Measurements from ENCODE around the gene HSD17B10. TPM values are rescaled to one million over a fixed set of nuclear protein-coding genes. Genes with fewer than 3 reads are reported as not detected.

HSD17B10 gene
- total RNA-seq, 1 donor from 2014 or later: 46.7 TPM

- intact Hi-C loops (cut with DNase I): no loop called here
- no peak overlapping the region for H3K4me3 ChIP-seq
- no peaks in the 10 kb centered on the region for H3K4me1 ChIP-seq
- no peak overlapping the region for H3K27ac ChIP-seq
- TF ChIP-seq CTCF (IDR thresholded peaks at IDR 0.05): no peak
- H3K36me3 ChIP-seq: no peaks in the 10 kb centered on the region
- ATAC-seq (no peak), DNase-seq (no peak)
- H3K9me3 ChIP-seq: no peaks in the 10 kb centered on the region
- no peaks in the 10 kb centered on the region for H3K27me3 ChIP-seq
Measured at GRCh38 chrX:53452812-53453211, 18.6 kb upstream of the HSD17B10 start.

- no peak for DNase-seq
- Histone ChIP-seq H3K36me3 (no peaks in the 10 kb centered on the region), H3K4me3 (no peak overlapping the region), H3K27ac (no peak overlapping the region), H3K9me3 (no peaks in the 10 kb centered on the region), H3K27me3 (no peaks in the 10 kb centered on the region), H3K4me1 (no peaks in the 10 kb centered on the region)
- intact Hi-C loops (cut with DNase I): no loop called here
- TF ChIP-seq CTCF (IDR thresholded peaks at IDR 0.05): no peak
- ATAC-seq: no peak
Measured at GRCh38 chrX:53449632-53450031, 15.5 kb upstream of the HSD17B10 start.

GRCh38 chrX:53447441-53447840, 13.3 kb upstream of the HSD17B10 start:
- DNase-seq (no peak), ATAC-seq (no peak)
- no peaks in the 10 kb centered on the region for H3K9me3 ChIP-seq
- H3K27me3 ChIP-seq: no peaks in the 10 kb centered on the region
- H3K4me3 ChIP-seq: no peak overlapping the region
- H3K4me1 ChIP-seq: no peaks in the 10 kb centered on the region
- no peak overlapping the region for H3K27ac ChIP-seq
- TF ChIP-seq CTCF (IDR thresholded peaks at IDR 0.05): no peak
- H3K36me3 ChIP-seq: no peaks in the 10 kb centered on the region
- intact Hi-C loops (cut with DNase I): no loop called here

- no peak overlapping the region for H3K27ac ChIP-seq
- intact Hi-C loops (cut with DNase I): no loop called here
- TF ChIP-seq CTCF (IDR thresholded peaks at IDR 0.05): peak; percentile 53
- no peaks in the 10 kb centered on the region for H3K9me3 ChIP-seq
- H3K27me3 ChIP-seq: no peaks in the 10 kb centered on the region
- H3K4me3 ChIP-seq: no peak overlapping the region
- peak; percentile 55 for DNase-seq
- ATAC-seq: peak; percentile 65
- H3K36me3 ChIP-seq: no peaks in the 10 kb centered on the region
- H3K4me1 ChIP-seq: no peaks in the 10 kb centered on the region
Measured at GRCh38 chrX:53445977-53446376, 11.8 kb upstream of the HSD17B10 start.

- Histone ChIP-seq H3K9me3 (no peaks in the 10 kb centered on the region), H3K36me3 (no peaks in the 10 kb centered on the region), H3K4me3 (no peak overlapping the region), H3K4me1 (no peaks in the 10 kb centered on the region), H3K27me3 (no peaks in the 10 kb centered on the region), H3K27ac (no peak overlapping the region)
- intact Hi-C loops (cut with DNase I): no loop called here
- ATAC-seq: peak; percentile 5
- DNase-seq: no peak
- no peak for TF ChIP-seq CTCF (IDR thresholded peaks at IDR 0.05)
Measured at GRCh38 chrX:53442322-53442631, 8.1 kb upstream of the HSD17B10 start.
